Measurements from ENCODE around the gene ATP6V1B1.
A peak's percentile ranks its signal among the peaks of the same experiment; 100 is the strongest.
"Not testable (repeated sequence)": the region's sequence is repeated elsewhere in the genome, so short reads cannot be mapped to it uniquely, and the experiment has no call there.

Gene ATP6V1B1

GRCh38 chr2:70994009-70994698, 58.5 kb downstream of the ATP6V1B1 start:
- no peak for DNase-seq

- peak; percentile 85 for DNase-seq
Measured at GRCh38 chr2:70994699-70995425, 59.2 kb downstream of the ATP6V1B1 start, which contains the start of gene TEX261. TSS of gene TEX261 (minus strand) at chr2:70994873. CDS start at chr2:70994757, 116 bp downstream.

DNA sequence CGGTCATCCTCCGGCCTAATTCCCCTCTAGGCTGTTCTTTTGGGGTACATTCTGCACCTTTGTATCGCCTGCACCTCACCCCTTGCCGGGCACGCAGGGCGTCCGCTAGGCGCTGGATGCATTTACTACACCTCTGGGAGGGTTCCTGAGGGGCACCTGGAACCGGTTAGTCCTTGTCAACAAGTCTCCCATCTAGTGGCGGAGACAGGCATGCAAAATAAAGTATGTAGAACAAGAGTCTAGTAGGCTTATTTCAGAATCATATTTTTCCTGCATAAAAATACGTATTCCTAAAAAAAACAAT, 59.7 kb downstream of the ATP6V1B1 start:
- no peak for DNase-seq

DNA sequence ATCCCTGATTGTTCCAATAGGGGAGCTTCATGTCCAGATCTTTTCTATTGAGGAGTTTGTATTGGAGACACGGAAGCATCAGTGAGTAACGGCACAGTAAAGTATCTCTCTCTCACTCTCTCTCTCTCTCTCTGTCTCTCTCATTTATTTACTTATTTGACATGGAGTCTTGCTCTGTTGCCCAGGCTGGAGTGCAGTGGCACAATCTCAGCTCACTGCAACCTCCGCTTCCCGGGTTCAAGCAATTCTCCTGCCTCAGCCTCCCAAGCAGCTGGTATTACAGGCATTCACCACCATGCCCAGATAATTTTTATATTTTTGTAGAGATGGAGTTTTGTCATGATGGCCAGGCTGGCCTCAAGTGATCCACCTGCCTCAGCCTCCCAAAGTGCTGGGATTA, 63.2 kb downstream of the ATP6V1B1 start:
- DNase-seq, result not testable (repeated sequence)

DNA sequence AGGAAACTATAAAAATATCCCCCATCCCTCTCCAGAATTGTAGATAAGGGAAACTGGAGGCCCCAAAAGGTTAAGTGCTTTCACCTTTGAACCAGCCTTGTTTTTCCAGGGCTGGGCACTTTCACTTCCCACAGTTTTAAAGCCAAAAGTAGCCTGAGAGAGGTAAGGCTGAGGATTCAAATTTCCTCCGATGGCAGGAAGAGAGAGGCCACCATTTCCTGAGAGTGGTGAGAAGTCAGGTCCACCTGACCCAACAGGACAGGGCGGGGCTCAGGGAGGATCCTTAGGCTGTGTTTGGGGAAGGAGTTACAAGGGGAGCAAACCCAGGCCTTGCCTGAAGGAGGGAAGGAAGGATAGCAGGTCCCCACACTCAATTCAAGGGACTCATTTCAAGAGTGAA, 63.7 kb downstream of the ATP6V1B1 start:
- no peak for DNase-seq

DNA sequence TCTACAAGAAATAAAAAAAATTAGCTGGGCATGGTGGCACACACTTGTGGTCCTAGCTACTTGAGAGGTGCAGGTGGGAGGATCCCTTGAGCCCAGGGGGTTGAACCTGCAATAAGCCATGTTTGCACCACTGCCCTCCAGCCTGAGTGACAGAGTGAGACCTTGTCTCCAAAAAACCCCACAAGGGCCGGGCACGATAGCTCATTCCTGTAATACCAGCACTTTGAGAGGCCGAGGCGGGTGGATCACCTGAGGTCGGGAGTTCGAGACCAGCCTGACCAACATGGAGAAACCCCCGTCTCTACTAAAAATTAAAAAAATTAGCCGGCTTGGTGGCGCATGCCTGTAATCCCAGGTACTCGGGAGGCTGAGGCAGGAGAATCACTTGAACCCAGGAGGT, 64.2 kb downstream of the ATP6V1B1 start:
- not testable (repeated sequence) for DNase-seq

GRCh38 chr2:71000780-71001591, 65.3 kb downstream of the ATP6V1B1 start:
- no peak for DNase-seq

GRCh38 chr2:71001592-71001927, 65.9 kb downstream of the ATP6V1B1 start:
- DNase-seq, result no peak

- no peak for DNase-seq
Measured at GRCh38 chr2:71001981-71002570, 66.4 kb downstream of the ATP6V1B1 start.

DNA sequence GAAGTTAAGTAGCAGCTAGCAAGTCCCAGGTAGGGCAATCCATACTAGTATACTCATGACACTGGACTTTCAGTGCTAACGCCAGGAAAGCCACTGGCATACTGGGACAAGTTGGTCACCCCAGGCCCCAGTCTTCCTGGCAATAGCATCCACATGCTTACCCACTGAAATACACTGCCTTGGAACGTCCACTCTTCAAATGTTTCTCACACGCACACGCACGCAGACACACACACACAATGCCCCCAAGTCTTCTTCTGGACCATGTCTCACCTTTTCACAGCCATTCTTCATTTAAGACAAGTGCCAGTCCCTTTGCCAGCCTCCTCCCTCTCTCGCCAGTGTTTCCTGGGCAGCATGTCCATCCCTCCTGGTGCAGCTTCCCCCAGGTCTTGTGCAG, 67.7 kb downstream of the ATP6V1B1 start:
- DNase-seq, result no peak

DNA sequence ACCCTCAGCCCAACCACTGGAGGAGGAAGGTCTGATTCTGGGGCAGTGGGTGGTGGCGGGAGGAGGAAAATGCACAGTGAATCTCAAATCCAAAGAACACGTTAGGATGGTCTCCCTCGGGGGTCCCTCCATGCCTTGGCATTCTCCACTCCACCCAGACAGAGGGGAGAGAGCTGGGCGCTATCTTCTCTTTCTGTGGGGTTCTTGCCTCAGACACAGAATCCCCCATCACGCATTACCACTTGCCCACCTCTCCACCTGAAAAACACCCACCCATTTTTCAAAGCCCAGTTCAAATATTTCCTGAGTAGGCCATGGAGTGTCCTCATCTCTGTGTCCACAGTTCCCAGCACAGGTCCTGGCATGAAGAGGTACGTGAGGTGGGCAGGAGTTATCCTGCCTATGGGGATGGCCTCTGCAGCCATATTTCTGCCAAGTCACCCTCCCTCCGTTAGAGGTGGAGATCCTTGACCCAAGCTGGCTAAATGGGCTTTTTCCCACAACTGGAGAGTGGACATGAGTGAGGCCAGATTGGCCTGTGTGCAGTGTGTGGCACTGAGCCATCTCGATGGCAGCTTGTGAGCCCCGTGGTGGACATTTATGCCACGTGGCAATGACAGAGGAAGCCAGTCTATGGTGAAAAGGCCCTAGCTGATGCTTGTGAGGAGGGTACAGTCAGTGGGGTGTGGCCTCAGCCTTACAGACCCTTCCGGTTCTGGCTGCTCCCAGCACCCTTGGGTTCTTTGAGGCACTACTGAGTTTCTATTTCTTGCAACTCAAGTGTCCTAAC, 68.5 kb downstream of the ATP6V1B1 start:
- no peak for DNase-seq

DNA sequence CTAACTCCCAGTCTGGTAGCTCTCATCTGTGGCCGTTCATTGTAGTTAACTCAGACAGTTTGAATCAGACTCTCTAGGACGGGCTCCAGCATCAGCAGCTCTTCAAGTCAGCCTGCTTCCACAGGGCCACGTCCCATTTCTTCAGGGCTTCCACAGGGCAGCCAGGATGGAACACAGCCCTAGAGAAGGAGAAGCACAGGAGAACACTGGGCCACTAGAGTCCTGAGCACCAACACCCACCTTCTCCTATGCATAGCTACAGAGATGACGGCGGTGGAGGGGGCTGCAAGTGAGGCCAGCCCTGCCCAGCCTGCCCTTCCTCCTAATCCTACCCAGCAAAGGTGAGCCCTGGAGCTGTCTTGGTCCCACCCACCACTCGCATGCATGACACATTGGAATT, 69.2 kb downstream of the ATP6V1B1 start:
- DNase-seq, result no peak

- DNase-seq, result no peak
Measured at GRCh38 chr2:71005271-71006202, 69.8 kb downstream of the ATP6V1B1 start.

DNA sequence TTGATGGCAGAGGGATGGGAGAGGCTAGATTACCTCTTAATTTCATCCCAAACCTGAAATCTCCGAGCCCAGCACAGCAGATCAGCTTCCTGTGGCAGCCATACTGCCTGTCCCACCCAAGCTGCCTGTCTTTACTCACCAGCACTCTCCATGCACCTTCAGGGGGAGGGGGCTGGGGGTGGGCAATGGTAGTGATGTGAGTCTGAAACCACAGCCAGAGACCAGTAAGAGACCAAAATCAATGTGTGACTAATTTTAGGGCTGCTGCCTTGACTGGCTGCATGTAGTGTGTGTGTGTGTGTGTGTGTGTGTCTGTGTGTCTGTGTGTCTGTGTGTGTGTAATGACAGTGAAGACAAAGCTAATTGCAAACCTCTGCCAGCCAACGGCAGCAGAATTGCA, 70.6 kb downstream of the ATP6V1B1 start:
- no peak for DNase-seq

- DNase-seq, result no peak
Measured at GRCh38 chr2:71006955-71007799, 71.5 kb downstream of the ATP6V1B1 start.

DNA sequence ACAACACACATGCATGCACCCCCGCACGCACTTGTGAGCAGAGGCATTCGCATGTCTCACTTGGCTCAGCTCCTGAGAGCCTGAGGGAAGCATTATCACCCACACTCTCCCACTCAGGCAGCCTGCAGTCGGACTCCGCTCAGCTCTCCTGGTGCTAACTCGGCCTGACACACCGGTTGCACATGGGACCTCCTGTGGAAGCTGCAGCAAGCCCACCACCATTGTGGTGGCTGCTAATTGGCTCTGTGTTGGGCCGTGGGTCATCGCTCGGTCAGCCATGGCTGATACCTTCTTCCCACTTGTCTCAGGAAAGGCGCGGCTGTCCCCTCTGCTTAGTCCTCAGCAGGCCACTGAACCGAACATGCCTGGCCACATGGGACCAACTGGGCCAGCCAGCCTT, 72.6 kb downstream of the ATP6V1B1 start:
- DNase-seq, result no peak

GRCh38 chr2:71011786-71012185, 76.1 kb downstream of the ATP6V1B1 start:
- not testable (repeated sequence) for DNase-seq

Data from T1000 (cell line).